Measurements from ENCODE around the gene ITLN2. TPM values are rescaled to one million over a fixed set of nuclear protein-coding genes. Genes with fewer than 3 reads are reported as not detected.
"Not testable (repeated sequence)": the region's sequence is repeated elsewhere in the genome, so short reads cannot be mapped to it uniquely, and the experiment has no call there.

ITLN2 gene
- polyA plus RNA-seq, 2 donors, result 0.09 to 0.20 TPM

GRCh38 chr1:160963521-160963920 lies 8.9 kb upstream of the ITLN2 start:
- 40 to 62% methylated on average over 4 of the region's 4 CpGs for WGBS, 2 donors
- no peaks in the 10 kb centered on the region for H3K9me3 ChIP-seq (ENCODE audit: control insufficient read depth in 2 of 2, insufficient read depth in 1 of 2, low read depth in 1 of 2, low read length in 1 of 2)
- H3K27me3 ChIP-seq (ENCODE audit: control insufficient read depth in 1 of 2, insufficient read depth in 2 of 2, low read length in 2 of 2), result no peaks in the 10 kb centered on the region
- H3K4me1 ChIP-seq (ENCODE audit: control insufficient read depth in 2 of 2, insufficient read depth in 2 of 2, low read length in 1 of 2), result no peaks in the 10 kb centered on the region
- H3K27ac ChIP-seq (ENCODE audit: low read depth in 2 of 2, low read length in 1 of 2), result no peak overlapping the region
- H3K36me3 ChIP-seq (ENCODE audit: control insufficient read depth in 2 of 2, insufficient read depth in 2 of 2, low read length in 1 of 2), result no peaks in the 10 kb centered on the region
- no peak overlapping the region for H3K4me3 ChIP-seq (ENCODE audit: low read depth in 1 of 2, low read length in 2 of 2)

- H3K27ac ChIP-seq (ENCODE audit: low read depth in 2 of 2, low read length in 1 of 2), result no peak overlapping the region
- H3K9me3 ChIP-seq (ENCODE audit: control insufficient read depth in 2 of 2, insufficient read depth in 1 of 2, low read depth in 1 of 2, low read length in 1 of 2), result no peaks in the 10 kb centered on the region
- no peaks in the 10 kb centered on the region for H3K36me3 ChIP-seq (ENCODE audit: control insufficient read depth in 2 of 2, insufficient read depth in 2 of 2, low read length in 1 of 2)
- H3K4me1 ChIP-seq (ENCODE audit: control insufficient read depth in 2 of 2, insufficient read depth in 2 of 2, low read length in 1 of 2), result no peaks in the 10 kb centered on the region
- WGBS, 2 donors, result 45 to 62% methylated on average over 1 of the region's 1 CpG
- H3K4me3 ChIP-seq (ENCODE audit: low read depth in 1 of 2, low read length in 2 of 2), result no peak overlapping the region
- no peaks in the 10 kb centered on the region for H3K27me3 ChIP-seq (ENCODE audit: control insufficient read depth in 1 of 2, insufficient read depth in 2 of 2, low read length in 2 of 2)
Observed at GRCh38 chr1:160961419-160961818, 6.8 kb upstream of the ITLN2 start.

GRCh38 chr1:160956966-160957365 lies 2.4 kb upstream of the ITLN2 start:
- 54 to 58% methylated on average over 4 of the region's 4 CpGs for WGBS, 2 donors
- Histone ChIP-seq H3K27me3 (ENCODE audit: control insufficient read depth in 1 of 2, insufficient read depth in 2 of 2, low read length in 2 of 2) (no peaks in the 10 kb centered on the region), H3K9me3 (ENCODE audit: control insufficient read depth in 2 of 2, insufficient read depth in 1 of 2, low read depth in 1 of 2, low read length in 1 of 2) (no peaks in the 10 kb centered on the region), H3K36me3 (ENCODE audit: control insufficient read depth in 2 of 2, insufficient read depth in 2 of 2, low read length in 1 of 2) (no peaks in the 10 kb centered on the region), H3K4me3 (ENCODE audit: low read depth in 1 of 2, low read length in 2 of 2) (no peak overlapping the region), H3K4me1 (ENCODE audit: control insufficient read depth in 2 of 2, insufficient read depth in 2 of 2, low read length in 1 of 2) (peaks cover 0 to 6% of the 10 kb centered on the region in 2 donors), H3K27ac (ENCODE audit: low read depth in 2 of 2, low read length in 1 of 2) (no peak overlapping the region)

GRCh38 chr1:160953030-160953429 lies 1.6 kb downstream of the ITLN2 start:
- H3K4me3 ChIP-seq (ENCODE audit: low read depth in 1 of 2, low read length in 2 of 2), result no peak overlapping the region
- WGBS, 2 donors, result 59 to 68% methylated on average over 3 of the region's 3 CpGs
- peaks cover 0 to 10% of the 10 kb centered on the region in 2 donors for H3K4me1 ChIP-seq (ENCODE audit: control insufficient read depth in 2 of 2, insufficient read depth in 2 of 2, low read length in 1 of 2)
- H3K27ac ChIP-seq (ENCODE audit: low read depth in 2 of 2, low read length in 1 of 2), result peak overlapping the region; percentile 56 to 82
- H3K27me3 ChIP-seq (ENCODE audit: control insufficient read depth in 1 of 2, insufficient read depth in 2 of 2, low read length in 2 of 2), result no peaks in the 10 kb centered on the region
- no peaks in the 10 kb centered on the region for H3K36me3 ChIP-seq (ENCODE audit: control insufficient read depth in 2 of 2, insufficient read depth in 2 of 2, low read length in 1 of 2)
- no peaks in the 10 kb centered on the region for H3K9me3 ChIP-seq (ENCODE audit: control insufficient read depth in 2 of 2, insufficient read depth in 1 of 2, low read depth in 1 of 2, low read length in 1 of 2)

- no peak overlapping the region for H3K4me3 ChIP-seq (ENCODE audit: low read depth in 1 of 2, low read length in 2 of 2)
- H3K9me3 ChIP-seq (ENCODE audit: control insufficient read depth in 2 of 2, insufficient read depth in 1 of 2, low read depth in 1 of 2, low read length in 1 of 2), result no peaks in the 10 kb centered on the region
- 48 to 59% methylated on average over 2 of the region's 2 CpGs for WGBS, 2 donors
- H3K27ac ChIP-seq (ENCODE audit: low read depth in 2 of 2, low read length in 1 of 2), result peak overlapping the region; percentile 56 to 91
- no peaks in the 10 kb centered on the region for H3K27me3 ChIP-seq (ENCODE audit: control insufficient read depth in 1 of 2, insufficient read depth in 2 of 2, low read length in 2 of 2)
- H3K36me3 ChIP-seq (ENCODE audit: control insufficient read depth in 2 of 2, insufficient read depth in 2 of 2, low read length in 1 of 2), result no peaks in the 10 kb centered on the region
- H3K4me1 ChIP-seq (ENCODE audit: control insufficient read depth in 2 of 2, insufficient read depth in 2 of 2, low read length in 1 of 2), result peaks cover 0 to 10% of the 10 kb centered on the region in 2 donors
Observed at GRCh38 chr1:160952129-160952510, 2.5 kb downstream of the ITLN2 start.

GRCh38 chr1:160951443-160952128 lies 3.0 kb downstream of the ITLN2 start:
- peak overlapping the region; percentile 56 to 91 for H3K27ac ChIP-seq (ENCODE audit: low read depth in 2 of 2, low read length in 1 of 2)
- H3K9me3 ChIP-seq (ENCODE audit: control insufficient read depth in 2 of 2, insufficient read depth in 1 of 2, low read depth in 1 of 2, low read length in 1 of 2), result no peaks in the 10 kb centered on the region
- H3K4me1 ChIP-seq (ENCODE audit: control insufficient read depth in 2 of 2, insufficient read depth in 2 of 2, low read length in 1 of 2), result peaks cover 0 to 10% of the 10 kb centered on the region in 2 donors
- H3K4me3 ChIP-seq (ENCODE audit: low read depth in 1 of 2, low read length in 2 of 2), result no peak overlapping the region
- WGBS, 2 donors, result 37 to 45% methylated on average over 8 of the region's 8 CpGs
- no peaks in the 10 kb centered on the region for H3K27me3 ChIP-seq (ENCODE audit: control insufficient read depth in 1 of 2, insufficient read depth in 2 of 2, low read length in 2 of 2)
- H3K36me3 ChIP-seq (ENCODE audit: control insufficient read depth in 2 of 2, insufficient read depth in 2 of 2, low read length in 1 of 2), result no peaks in the 10 kb centered on the region

GRCh38 chr1:160950657-160951056 lies 4.0 kb downstream of the ITLN2 start:
- H3K4me1 ChIP-seq (ENCODE audit: control insufficient read depth in 2 of 2, insufficient read depth in 2 of 2, low read length in 1 of 2), result peaks cover 0 to 10% of the 10 kb centered on the region in 2 donors
- no peaks in the 10 kb centered on the region for H3K36me3 ChIP-seq (ENCODE audit: control insufficient read depth in 2 of 2, insufficient read depth in 2 of 2, low read length in 1 of 2)
- H3K27me3 ChIP-seq (ENCODE audit: control insufficient read depth in 1 of 2, insufficient read depth in 2 of 2, low read length in 2 of 2), result no peaks in the 10 kb centered on the region
- WGBS, 2 donors, result 89 to 91% methylated on average over 3 of the region's 3 CpGs
- H3K27ac ChIP-seq (ENCODE audit: low read depth in 2 of 2, low read length in 1 of 2), result no peak overlapping the region
- no peak overlapping the region for H3K4me3 ChIP-seq (ENCODE audit: low read depth in 1 of 2, low read length in 2 of 2)
- no peaks in the 10 kb centered on the region for H3K9me3 ChIP-seq (ENCODE audit: control insufficient read depth in 2 of 2, insufficient read depth in 1 of 2, low read depth in 1 of 2, low read length in 1 of 2)

GRCh38 chr1:160949881-160950280 lies 4.7 kb downstream of the ITLN2 start:
- no peaks in the 10 kb centered on the region for H3K36me3 ChIP-seq (ENCODE audit: control insufficient read depth in 2 of 2, insufficient read depth in 2 of 2, low read length in 1 of 2)
- no peaks in the 10 kb centered on the region for H3K27me3 ChIP-seq (ENCODE audit: control insufficient read depth in 1 of 2, insufficient read depth in 2 of 2, low read length in 2 of 2)
- no peak overlapping the region for H3K4me3 ChIP-seq (ENCODE audit: low read depth in 1 of 2, low read length in 2 of 2)
- H3K27ac ChIP-seq (ENCODE audit: low read depth in 2 of 2, low read length in 1 of 2), result no peak overlapping the region
- 89 to 90% methylated on average over 2 of the region's 2 CpGs for WGBS, 2 donors
- peaks cover 0 to 10% of the 10 kb centered on the region in 2 donors for H3K4me1 ChIP-seq (ENCODE audit: control insufficient read depth in 2 of 2, insufficient read depth in 2 of 2, low read length in 1 of 2)
- H3K9me3 ChIP-seq (ENCODE audit: control insufficient read depth in 2 of 2, insufficient read depth in 1 of 2, low read depth in 1 of 2, low read length in 1 of 2), result no peaks in the 10 kb centered on the region

- H3K27ac ChIP-seq (ENCODE audit: low read depth in 2 of 2, low read length in 1 of 2); H3K9me3 ChIP-seq (ENCODE audit: control insufficient read depth in 2 of 2, insufficient read depth in 1 of 2, low read depth in 1 of 2, low read length in 1 of 2); H3K36me3 ChIP-seq (ENCODE audit: control insufficient read depth in 2 of 2, insufficient read depth in 2 of 2, low read length in 1 of 2); H3K27me3 ChIP-seq (ENCODE audit: control insufficient read depth in 1 of 2, insufficient read depth in 2 of 2, low read length in 2 of 2); H3K4me3 ChIP-seq (ENCODE audit: low read depth in 1 of 2, low read length in 2 of 2): not testable (repeated sequence)
- WGBS, 2 donors, result 61 to 82% methylated on average over 6 to 7 of the region's 7 CpGs
- H3K4me1 ChIP-seq (ENCODE audit: control insufficient read depth in 2 of 2, insufficient read depth in 2 of 2, low read length in 1 of 2), result peaks cover 0 to 10% of the 10 kb centered on the region in 2 donors
Observed at GRCh38 chr1:160949216-160949880, 5.3 kb downstream of the ITLN2 start.
